Naive thymus-derived CD4-positive, alpha-beta T cell (primary cell): ENCODE measurements around the gene MFN2. TPM values are rescaled to one million over a fixed set of nuclear protein-coding genes. Genes with fewer than 3 reads are reported as not detected.

ENCODE experiments used
- ATAC-seq: fragments of 150-1000 bp; cut with Tn5 transposase; 2 replicates; pipeline ENCODE4 v1.10.0; 2021; ENCODE audit warnings: mild to moderate bottlenecking, moderate library complexity
- CTCF ChIA-PET: fragments of 350-600 bp; sonication (Branson Sonifier 250); formaldehyde crosslinking; loops from one replicate; lab custom pipeline; 2021; ENCODE audit warnings: antibody characterized with exemption; lab: Charles Lee
- POLR2A ChIA-PET: fragments of 350-600 bp; sonication (Branson Sonifier 250); formaldehyde crosslinking; loops from one replicate; lab custom pipeline; 2021; ENCODE audit warnings: antibody characterized with exemption, inconsistent platforms; lab: Charles Lee
- DNase-seq, 9 donors: peaks; one replicate each; pipeline versions ENCODE4 v3.0.0 to v3.0.0-alpha.2; 2020 to 2022; ENCODE audit warnings: mixed read lengths in 1 of 9
- H3K27ac ChIP-seq: one replicate; pipeline ENCODE4 v1.7.0; 2013; ENCODE audit warnings: mild to moderate bottlenecking, low read depth, low read length, moderate library complexity
- H3K27me3 ChIP-seq, 2 donors: one replicate each; pipeline ENCODE4 v1.7.0; 2013; ENCODE audit warnings: low read length in 2 of 2, mild to moderate bottlenecking in 2 of 2, moderate library complexity in 2 of 2; ENCODE audit not compliant: control insufficient read depth in 2 of 2, insufficient read depth in 2 of 2
- H3K36me3 ChIP-seq, 3 experiments: 1 replicate in 2 of 3; 2 replicates in 1 of 3; pipeline ENCODE4 v1.7.0; 2013; ENCODE audit warnings: low read length in 3 of 3, mild to moderate bottlenecking in 3 of 3, moderate library complexity in 1 of 3; ENCODE audit not compliant: insufficient read depth in 3 of 3, control insufficient read depth in 2 of 3
- H3K4me1 ChIP-seq, 2 donors: one replicate each; pipeline ENCODE4 v1.7.0; 2013; ENCODE audit warnings: low read length in 2 of 2, mild to moderate bottlenecking in 2 of 2, moderate library complexity in 1 of 2; ENCODE audit not compliant: control insufficient read depth in 2 of 2, insufficient read depth in 2 of 2
- H3K4me3 ChIP-seq: 2 replicates; pipeline ENCODE4 v1.7.0; 2013; ENCODE audit warnings: mild to moderate bottlenecking, low read length
- H3K9me3 ChIP-seq, 3 experiments: 1 replicate in 2 of 3; 2 replicates in 1 of 3; pipeline ENCODE4 v1.7.0; 2013; ENCODE audit warnings: low read length in 3 of 3; ENCODE audit not compliant: control insufficient read depth in 2 of 3
- H3K27ac Mint-ChIP-seq, 9 donors: one replicate each; pipeline ENCODE4 v1.8.0; 2020 to 2022; ENCODE audit warnings: mixed read lengths in 9 of 9, mild to moderate bottlenecking in 8 of 9, moderate library complexity in 5 of 9, inconsistent platforms in 2 of 9
- H3K27me3 Mint-ChIP-seq, 5 donors: one replicate each; pipeline ENCODE4 v1.8.0; 2021 to 2022; ENCODE audit warnings: mixed read lengths in 5 of 5, mild to moderate bottlenecking in 1 of 5
- H3K36me3 Mint-ChIP-seq, 5 donors: one replicate each; pipeline ENCODE4 v1.8.0; 2020 to 2022; ENCODE audit warnings: mixed read lengths in 5 of 5, mild to moderate bottlenecking in 3 of 5, inconsistent platforms in 1 of 5
- H3K4me1 Mint-ChIP-seq, 7 donors: one replicate each; pipeline ENCODE4 v1.8.0; 2020 to 2022; ENCODE audit warnings: mixed read lengths in 7 of 7, mild to moderate bottlenecking in 3 of 7, inconsistent platforms in 1 of 7
- H3K4me3 Mint-ChIP-seq, 10 donors: one replicate each; pipeline ENCODE4 v1.8.0; 2020 to 2022; ENCODE audit warnings: mild to moderate bottlenecking in 10 of 10, mixed read lengths in 10 of 10, moderate library complexity in 6 of 10, inconsistent platforms in 2 of 10
- H3K9me3 Mint-ChIP-seq, 11 donors: one replicate each; pipeline ENCODE4 v1.8.0; 2020 to 2022; ENCODE audit warnings: mixed read lengths in 11 of 11, mild to moderate bottlenecking in 4 of 11, inconsistent platforms in 1 of 11, moderate library complexity in 1 of 11
- intact Hi-C, 2 donors: fragments of 100-400 bp; cut with micrococcal nuclease; formaldehyde crosslinking; loops; one replicate each; pipeline ENCODE4 v1.15.1; 2023
- polyA plus RNA-seq, 2 donors: library from polyadenylated mRNA; unstranded; fragments of 300-500 nt; fragmentation: Illumina TruSeq; gene quantifications; one replicate each; pipeline ENCODE4 v1.2.3, GENCODE V29; 2021
- total RNA-seq, 6 experiments: library from RNA in 5 of 6; stranded (reverse) in 5 of 6; gene quantifications; 1 replicate in 5 of 6; 2 replicates in 1 of 6; pipeline ENCODE4 v1.2.3 and lab custom pipeline; 2021 to 2026

Gene MFN2
- total and polyA plus RNA-seq, 7 experiments from 2014 or later: 29.5 to 58.6 (median 42.8) TPM

DNA sequence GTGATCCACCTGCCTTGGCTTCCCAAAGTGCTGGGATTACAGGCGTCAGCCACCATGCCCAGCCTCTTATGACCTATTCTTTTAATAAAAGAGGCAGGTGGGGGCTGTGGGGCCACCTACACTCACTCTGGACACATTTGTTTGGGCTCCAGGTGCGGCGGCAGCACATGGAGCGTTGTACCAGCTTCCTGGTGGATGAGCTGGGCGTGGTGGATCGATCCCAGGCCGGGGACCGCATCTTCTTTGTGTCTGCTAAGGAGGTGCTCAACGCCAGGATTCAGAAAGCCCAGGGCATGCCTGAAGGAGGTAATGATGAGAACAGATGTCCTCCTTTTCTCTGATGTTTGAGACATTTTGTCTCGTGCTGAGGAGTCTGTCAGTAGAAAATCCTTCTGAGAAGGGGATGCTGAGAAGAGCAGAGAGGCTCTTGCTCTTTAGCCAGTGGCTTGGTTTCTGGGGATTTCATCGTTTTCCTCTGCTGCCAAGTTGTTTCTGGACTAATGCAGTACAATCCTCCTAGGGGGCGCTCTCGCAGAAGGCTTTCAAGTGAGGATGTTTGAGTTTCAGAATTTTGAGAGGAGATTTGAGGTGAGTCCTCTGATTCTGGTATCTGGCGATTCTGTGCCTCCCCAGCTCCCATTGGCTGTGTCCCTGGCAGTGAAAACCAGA is 21.1 kb downstream of the MFN2 start:
- Histone ChIP-seq H3K4me3 (no peak overlapping the region), H3K9me3 (no peaks in the 10 kb centered on the region), H3K4me1 (no peaks in the 10 kb centered on the region), H3K27me3 (no peaks in the 10 kb centered on the region), H3K27ac (no peak overlapping the region), H3K36me3 (peaks cover 7 to 91% (median 13%) of the 10 kb centered on the region in 3 experiments)
- ChIA-PET CTCF (no interaction called here), POLR2A (no interaction called here)
- Mint-ChIP-seq H3K27ac (peak overlapping the region in 1 of 9 donors; percentile 23), H3K36me3 (peaks cover 10 to 58% (median 30%) of the 10 kb centered on the region in 5 donors), H3K27me3 (no peaks in the 10 kb centered on the region), H3K4me1 (peaks cover 0 to 11% (median 0%) of the 10 kb centered on the region in 7 donors), H3K9me3 (no peaks in the 10 kb centered on the region), H3K4me3 (no peak overlapping the region)
- ATAC-seq (no peak), DNase-seq (peak in 3 of 9 donors; percentile 13 to 51 (median 23))
- intact Hi-C loops: loop anchor here in 1 of 2 donors (2.0 kb wide), 1 partner anchor 29 kb away; no protein-coding TSS in a partner anchor

- DNase-seq: no peak
- no peak overlapping the region for H3K27ac Mint-ChIP-seq
- H3K36me3 Mint-ChIP-seq: peaks cover 10 to 52% (median 30%) of the 10 kb centered on the region in 5 donors
- ChIA-PET CTCF (interaction anchor here (0.9 kb wide), 1 partner anchor 8 kb away, joined by 4 read pairs; no protein-coding TSS in a partner anchor), POLR2A (no interaction called here)
- no peak overlapping the region for H3K4me3 Mint-ChIP-seq
- H3K9me3 Mint-ChIP-seq: no peaks in the 10 kb centered on the region
- Histone ChIP-seq H3K4me3 (no peak overlapping the region), H3K27ac (no peak overlapping the region), H3K36me3 (peaks cover 7 to 91% (median 20%) of the 10 kb centered on the region in 3 experiments), H3K9me3 (no peaks in the 10 kb centered on the region), H3K4me1 (no peaks in the 10 kb centered on the region), H3K27me3 (no peaks in the 10 kb centered on the region)
- H3K27me3 Mint-ChIP-seq: no peaks in the 10 kb centered on the region
- no peak for ATAC-seq
- peaks cover 0 to 11% (median 0%) of the 10 kb centered on the region in 7 donors for H3K4me1 Mint-ChIP-seq
- intact Hi-C loops: loop anchor here in 1 of 2 donors (2.0 kb wide), 1 partner anchor 29 kb away; no protein-coding TSS in a partner anchor
These were observed 21.8 kb downstream of the MFN2 start for GRCh38 chr1:12001996-12002493.

- H3K4me1 Mint-ChIP-seq: peaks cover 0 to 11% (median 0%) of the 10 kb centered on the region in 7 donors
These were observed 23.5 kb downstream of the MFN2 start for GRCh38 chr1:12003762-12004161.

GRCh38 chr1:12005488-12006166 is 25.4 kb downstream of the MFN2 start:
- no peaks in the 10 kb centered on the region for H3K27me3 ChIP-seq
- Mint-ChIP-seq H3K4me3 (no peak overlapping the region), H3K27me3 (no peaks in the 10 kb centered on the region), H3K9me3 (no peaks in the 10 kb centered on the region), H3K36me3 (peaks cover 16 to 65% (median 28%) of the 10 kb centered on the region in 5 donors), H3K4me1 (peaks cover 0 to 11% (median 0%) of the 10 kb centered on the region in 7 donors), H3K27ac (no peak overlapping the region)
- intact Hi-C loops: no loop called here
- H3K4me1 ChIP-seq: no peaks in the 10 kb centered on the region
- CTCF ChIA-PET: no interaction called here
- H3K36me3 ChIP-seq: peaks cover 7 to 87% (median 23%) of the 10 kb centered on the region in 3 experiments
- H3K9me3 ChIP-seq: no peaks in the 10 kb centered on the region
- no peak overlapping the region for H3K4me3 ChIP-seq
- DNase-seq: no peak
- POLR2A ChIA-PET: no interaction called here
- no peak for ATAC-seq
- no peak overlapping the region for H3K27ac ChIP-seq

More at GRCh38 chr1:12003762-12004161, 23.5 kb downstream of the MFN2 start:
- no peak for ATAC-seq
- intact Hi-C loops: no loop called here
- CTCF ChIA-PET: interaction anchor here (1.6 kb wide), 1 partner anchor 16 kb away, joined by 4 read pairs; the partner anchor contains the start of gene MIIP
- H3K4me3 ChIP-seq: no peak overlapping the region
- peaks cover 7 to 82% (median 18%) of the 10 kb centered on the region in 3 experiments for H3K36me3 ChIP-seq
- no peaks in the 10 kb centered on the region for H3K9me3 ChIP-seq
- Mint-ChIP-seq H3K27me3 (no peaks in the 10 kb centered on the region), H3K4me3 (no peak overlapping the region), H3K27ac (no peak overlapping the region), H3K36me3 (peaks cover 16 to 54% (median 33%) of the 10 kb centered on the region in 5 donors), H3K9me3 (no peaks in the 10 kb centered on the region)
- no peaks in the 10 kb centered on the region for H3K27me3 ChIP-seq
- no peak for DNase-seq
- no peak overlapping the region for H3K27ac ChIP-seq
- POLR2A ChIA-PET: no interaction called here
- H3K4me1 ChIP-seq: no peaks in the 10 kb centered on the region

GRCh38 chr1:12006167-12006921 is 26.1 kb downstream of the MFN2 start:
- DNase-seq (no peak), ATAC-seq (no peak)
- ChIA-PET POLR2A (no interaction called here), CTCF (no interaction called here)
- H3K27ac ChIP-seq: no peak overlapping the region
- H3K4me3 Mint-ChIP-seq: no peak overlapping the region
- no peak overlapping the region for H3K27ac Mint-ChIP-seq
- H3K4me1 Mint-ChIP-seq: peaks cover 0 to 9% (median 0%) of the 10 kb centered on the region in 7 donors
- no peaks in the 10 kb centered on the region for H3K27me3 Mint-ChIP-seq
- H3K4me1 ChIP-seq: no peaks in the 10 kb centered on the region
- H3K9me3 Mint-ChIP-seq: no peaks in the 10 kb centered on the region
- no peak overlapping the region for H3K4me3 ChIP-seq
- H3K9me3 ChIP-seq: no peaks in the 10 kb centered on the region
- intact Hi-C loops: no loop called here
- peaks cover 16 to 70% (median 28%) of the 10 kb centered on the region in 5 donors for H3K36me3 Mint-ChIP-seq
- H3K27me3 ChIP-seq: no peaks in the 10 kb centered on the region
- H3K36me3 ChIP-seq: peaks cover 9 to 87% (median 23%) of the 10 kb centered on the region in 3 experiments

DNA sequence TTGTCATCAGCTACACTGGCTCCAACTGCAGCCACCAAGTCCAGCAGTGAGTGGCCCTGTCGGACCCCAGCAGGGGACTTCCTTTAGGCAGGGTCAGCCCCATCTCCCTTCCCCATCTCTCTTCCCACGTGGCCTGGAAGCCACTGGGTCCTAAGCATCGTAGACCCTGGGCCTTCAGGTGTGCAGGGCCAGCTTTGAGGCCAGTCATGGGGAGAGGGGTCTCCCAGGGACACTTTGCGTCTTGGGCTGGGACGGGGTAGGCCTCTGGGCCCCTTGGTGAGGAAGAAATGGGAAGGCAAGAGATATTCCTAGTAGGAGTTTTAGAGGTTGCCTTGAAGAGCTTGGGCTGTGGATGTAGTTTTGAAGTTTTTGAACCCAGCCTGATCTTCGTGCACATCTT is 27.0 kb downstream of the MFN2 start:
- peak overlapping the region in 2 of 9 donors; percentile 38 to 42 for H3K27ac Mint-ChIP-seq

More for the DNA sequence above, 27.0 kb downstream of the MFN2 start:
- ATAC-seq: no peak
- Mint-ChIP-seq H3K4me3 (no peak overlapping the region), H3K27me3 (no peaks in the 10 kb centered on the region), H3K4me1 (peaks cover 0 to 14% (median 0%) of the 10 kb centered on the region in 7 donors), H3K9me3 (no peaks in the 10 kb centered on the region), H3K36me3 (peaks cover 16 to 73% (median 29%) of the 10 kb centered on the region in 5 donors)
- CTCF ChIA-PET: no interaction called here
- intact Hi-C loops: no loop called here
- POLR2A ChIA-PET: no interaction called here
- Histone ChIP-seq H3K27me3 (no peaks in the 10 kb centered on the region), H3K9me3 (no peaks in the 10 kb centered on the region), H3K27ac (no peak overlapping the region), H3K4me3 (no peak overlapping the region), H3K36me3 (peaks cover 6 to 87% (median 26%) of the 10 kb centered on the region in 3 experiments), H3K4me1 (no peaks in the 10 kb centered on the region)
- no peak for DNase-seq
